GM21529 (cell line): Measurements from ENCODE around the gene LGALS1.
"Not testable (repeated sequence)": the region's sequence is repeated elsewhere in the genome, so short reads cannot be mapped to it uniquely, and the experiment has no call there.

Experiments used
- ATAC-seq: cut with Tn5 transposase; IDR thresholded peaks from one replicate; pipeline ENCODE4 v1.9.1; 2021; ENCODE audit not compliant: unreplicated experiment

The LGALS1 gene

GRCh38 chr22:37684803-37685615 is 9.6 kb downstream of the LGALS1 start:
- no peak for ATAC-seq

- ATAC-seq: peak; percentile 69
These were observed 10.9 kb downstream of the LGALS1 start, which contains the start of gene NOL12 for GRCh38 chr22:37686002-37686982. NOL12 (plus strand) TSS chr22:37686343; CDS start chr22:37686393, 50 bp downstream.

- ATAC-seq: no peak
These were observed 15.0 kb downstream of the LGALS1 start for GRCh38 chr22:37690407-37690806.

- ATAC-seq: no peak
These were observed 15.6 kb downstream of the LGALS1 start for GRCh38 chr22:37690901-37691504.

GRCh38 chr22:37692627-37693285 is 17.3 kb downstream of the LGALS1 start:
- no peak for ATAC-seq

- not testable (repeated sequence) for ATAC-seq
These were observed 18.7 kb downstream of the LGALS1 start for GRCh38 chr22:37694131-37694530.

- not testable (repeated sequence) for ATAC-seq
These were observed 20.8 kb downstream of the LGALS1 start for GRCh38 chr22:37696260-37696656.

- ATAC-seq: peak; percentile 88
These were observed 21.5 kb downstream of the LGALS1 start, which contains the start of gene TRIOBP for GRCh38 chr22:37696657-37697537. TRIOBP (plus strand) TSS chr22:37697048; CDS start chr22:37701366, 4,318 bp downstream.

- no peak for ATAC-seq
These were observed 22.1 kb downstream of the LGALS1 start for GRCh38 chr22:37697538-37697835.

GRCh38 chr22:37701141-37701786 is 25.8 kb downstream of the LGALS1 start:
- ATAC-seq: no peak

- ATAC-seq: no peak
These were observed 28.5 kb downstream of the LGALS1 start for GRCh38 chr22:37703906-37704305.

GRCh38 chr22:37704645-37705044 is 29.2 kb downstream of the LGALS1 start:
- ATAC-seq: no peak

- ATAC-seq: no peak
These were observed 29.8 kb downstream of the LGALS1 start for GRCh38 chr22:37705205-37705604.

GRCh38 chr22:37708580-37709444 is 33.4 kb downstream of the LGALS1 start:
- ATAC-seq: no peak

GRCh38 chr22:37709445-37709765 is 34.0 kb downstream of the LGALS1 start:
- no peak for ATAC-seq

GRCh38 chr22:37710675-37711074 is 35.2 kb downstream of the LGALS1 start:
- ATAC-seq: no peak

GRCh38 chr22:37711490-37711889 is 36.1 kb downstream of the LGALS1 start:
- ATAC-seq: no peak

GRCh38 chr22:37713761-37714160 is 38.3 kb downstream of the LGALS1 start:
- ATAC-seq: no peak
